C4-2B (cell line): Measurements from ENCODE around the gene SNX13.

ENCODE experiments used
- CTCF ChIP-seq: fragments of 450-650 bp; conservative IDR thresholded peaks from 2 replicates; pipeline ENCODE4 v1.5.1; 2017; ENCODE audit warnings: mild to moderate bottlenecking
- ZFX ChIP-seq: fragments of 450-650 bp; IDR thresholded peaks from 2 replicates; pipeline ENCODE4 v1.6.1; 2017

- TF ChIP-seq CTCF, result no peak
- no peak for TF ChIP-seq ZFX
Measured at GRCh38 chr7:17934612-17935240, 5.6 kb downstream of the SNX13 start.
